WI38 (cell line): ENCODE measurements around the gene SDC3.

ENCODE experiments used
- H3K4me3 ChIP-seq: 2 replicates; pipeline ENCODE4 v1.5.1; 2011; ENCODE audit warnings: low read depth, mild to moderate bottlenecking, control low read depth, low read length
- TF ChIP-seq, protein P1 (sequence below): IDR thresholded peaks from 2 replicates; pipeline ENCODE4 v1.5.1; 2012; ENCODE audit warnings: low read depth, mild to moderate bottlenecking, control low read depth, low read length

SDC3 gene

DNA sequence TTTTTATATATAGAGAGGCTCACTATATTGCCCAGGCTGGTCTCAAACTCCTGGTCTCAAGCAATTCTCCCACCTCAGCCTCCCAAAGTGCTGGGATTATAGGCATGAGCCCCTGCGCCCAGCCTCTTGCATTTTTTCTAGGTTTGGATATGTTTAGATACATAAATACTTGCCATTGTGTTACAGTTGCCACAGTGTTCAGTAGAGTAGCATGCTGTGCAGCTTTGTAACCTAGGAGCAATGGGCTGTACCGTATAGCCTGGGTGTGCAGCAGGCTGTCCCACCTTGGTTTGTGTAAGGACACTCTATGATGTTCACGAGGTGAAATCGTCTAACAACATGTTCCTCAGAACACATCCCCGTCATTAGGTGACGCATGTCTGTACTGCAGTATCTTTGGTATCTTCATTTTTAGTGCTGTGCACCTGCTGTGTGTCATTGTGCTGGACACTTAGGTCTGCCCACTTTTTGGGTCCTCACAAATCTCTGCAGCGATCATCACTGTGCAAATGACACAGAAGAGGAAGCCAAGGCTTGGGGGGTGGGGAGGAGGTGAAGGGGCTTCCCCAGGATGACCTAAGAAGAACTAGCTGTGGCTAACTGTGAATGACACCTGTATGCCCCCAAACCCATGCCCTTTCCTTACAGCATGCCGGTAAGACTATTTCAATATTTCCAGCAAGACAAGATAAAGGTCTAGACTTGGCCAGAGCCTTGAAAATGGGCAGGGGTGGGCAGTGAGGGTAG, 44.5 kb downstream of the SDC3 start:
- TF ChIP-seq, protein P1, sequence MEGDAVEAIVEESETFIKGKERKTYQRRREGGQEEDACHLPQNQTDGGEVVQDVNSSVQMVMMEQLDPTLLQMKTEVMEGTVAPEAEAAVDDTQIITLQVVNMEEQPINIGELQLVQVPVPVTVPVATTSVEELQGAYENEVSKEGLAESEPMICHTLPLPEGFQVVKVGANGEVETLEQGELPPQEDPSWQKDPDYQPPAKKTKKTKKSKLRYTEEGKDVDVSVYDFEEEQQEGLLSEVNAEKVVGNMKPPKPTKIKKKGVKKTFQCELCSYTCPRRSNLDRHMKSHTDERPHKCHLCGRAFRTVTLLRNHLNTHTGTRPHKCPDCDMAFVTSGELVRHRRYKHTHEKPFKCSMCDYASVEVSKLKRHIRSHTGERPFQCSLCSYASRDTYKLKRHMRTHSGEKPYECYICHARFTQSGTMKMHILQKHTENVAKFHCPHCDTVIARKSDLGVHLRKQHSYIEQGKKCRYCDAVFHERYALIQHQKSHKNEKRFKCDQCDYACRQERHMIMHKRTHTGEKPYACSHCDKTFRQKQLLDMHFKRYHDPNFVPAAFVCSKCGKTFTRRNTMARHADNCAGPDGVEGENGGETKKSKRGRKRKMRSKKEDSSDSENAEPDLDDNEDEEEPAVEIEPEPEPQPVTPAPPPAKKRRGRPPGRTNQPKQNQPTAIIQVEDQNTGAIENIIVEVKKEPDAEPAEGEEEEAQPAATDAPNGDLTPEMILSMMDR: no peak

DNA sequence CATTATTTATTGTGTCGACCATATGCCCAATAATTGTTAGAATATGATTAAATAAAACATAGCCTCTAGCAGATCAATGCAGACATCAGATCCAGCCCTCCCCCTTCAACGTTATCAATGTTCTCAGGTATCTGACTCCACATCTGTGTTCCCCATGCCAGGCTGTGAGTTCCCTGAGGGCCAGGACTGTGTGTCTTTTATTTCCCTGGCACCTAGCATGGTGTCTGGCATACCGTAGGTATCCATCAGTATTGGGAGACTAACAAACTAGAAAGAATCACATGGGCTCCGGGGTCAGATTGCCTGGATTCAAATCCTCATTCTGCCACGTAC, 48.3 kb downstream of the SDC3 start:
- TF ChIP-seq, protein P1: no peak
- H3K4me3 ChIP-seq: no peak overlapping the region

More for the DNA sequence above, 44.5 kb downstream of the SDC3 start:
- H3K4me3 ChIP-seq: no peak overlapping the region

DNA sequence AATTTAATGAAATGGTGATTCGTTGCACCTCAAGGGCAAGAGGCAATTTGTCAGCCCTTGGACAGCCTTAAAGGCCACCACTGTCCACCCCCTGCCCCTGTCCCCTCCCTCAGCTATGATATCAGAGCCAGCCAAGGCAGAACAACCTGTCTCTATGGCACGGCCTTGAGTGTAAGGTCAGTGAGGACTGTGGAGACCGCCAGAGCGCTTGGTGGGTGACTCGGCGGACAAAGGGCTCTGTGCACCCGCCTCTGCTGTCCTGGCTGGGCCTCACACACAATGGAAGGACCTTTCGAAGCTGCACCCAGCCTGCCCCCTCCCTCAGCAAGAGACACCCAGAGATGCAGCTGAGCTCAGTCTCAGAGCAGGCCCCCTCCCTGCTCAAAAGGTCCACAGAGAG, 50.6 kb downstream of the SDC3 start:
- no peak overlapping the region for H3K4me3 ChIP-seq
- TF ChIP-seq, protein P1: no peak

DNA sequence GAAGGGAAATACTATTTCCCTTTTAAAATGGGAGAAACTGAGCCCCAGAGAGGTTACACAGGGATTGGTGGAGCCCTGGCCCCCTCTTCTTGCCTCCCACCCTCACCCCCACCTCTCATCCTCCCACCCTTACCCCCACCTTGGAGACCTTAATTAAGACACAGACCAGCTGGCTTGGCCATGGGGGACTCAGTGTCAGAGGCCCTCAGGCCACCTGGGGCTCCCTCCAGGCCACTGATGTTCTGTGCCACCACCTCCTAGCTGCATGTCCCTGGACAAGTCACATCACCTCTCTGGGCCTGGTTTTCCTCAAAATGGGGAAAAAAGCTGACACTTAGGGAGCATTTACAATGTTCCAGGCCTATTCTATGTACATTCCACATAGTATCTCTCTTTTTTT, 51.5 kb downstream of the SDC3 start:
- H3K4me3 ChIP-seq: no peak overlapping the region
- TF ChIP-seq, protein P1: no peak

DNA sequence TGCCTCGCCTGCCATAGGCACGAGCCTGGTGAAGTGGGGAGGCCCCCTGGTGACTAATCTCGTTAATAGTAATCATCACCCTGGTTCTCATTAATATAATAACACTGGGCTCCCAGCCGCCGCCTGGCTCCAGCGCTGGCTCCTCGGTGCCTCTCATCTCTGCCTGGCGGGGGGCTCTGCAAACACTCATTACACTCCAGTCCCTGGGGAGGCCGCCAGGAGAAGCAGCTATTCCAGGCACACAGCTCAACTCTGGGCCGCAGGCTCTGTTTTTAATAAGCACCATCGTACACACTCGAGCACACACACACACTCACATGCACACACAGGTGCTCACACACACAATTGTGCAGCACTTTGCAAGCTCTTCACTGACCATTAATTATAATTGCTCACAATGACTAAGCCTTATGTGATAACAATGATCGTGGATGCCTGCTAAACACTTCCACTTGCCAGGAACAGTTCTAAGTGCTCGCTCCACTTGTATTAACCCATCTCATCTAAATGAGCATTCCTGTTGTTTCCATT, 52.2 kb downstream of the SDC3 start:
- H3K4me3 ChIP-seq: no peak overlapping the region
- TF ChIP-seq, protein P1: no peak

DNA sequence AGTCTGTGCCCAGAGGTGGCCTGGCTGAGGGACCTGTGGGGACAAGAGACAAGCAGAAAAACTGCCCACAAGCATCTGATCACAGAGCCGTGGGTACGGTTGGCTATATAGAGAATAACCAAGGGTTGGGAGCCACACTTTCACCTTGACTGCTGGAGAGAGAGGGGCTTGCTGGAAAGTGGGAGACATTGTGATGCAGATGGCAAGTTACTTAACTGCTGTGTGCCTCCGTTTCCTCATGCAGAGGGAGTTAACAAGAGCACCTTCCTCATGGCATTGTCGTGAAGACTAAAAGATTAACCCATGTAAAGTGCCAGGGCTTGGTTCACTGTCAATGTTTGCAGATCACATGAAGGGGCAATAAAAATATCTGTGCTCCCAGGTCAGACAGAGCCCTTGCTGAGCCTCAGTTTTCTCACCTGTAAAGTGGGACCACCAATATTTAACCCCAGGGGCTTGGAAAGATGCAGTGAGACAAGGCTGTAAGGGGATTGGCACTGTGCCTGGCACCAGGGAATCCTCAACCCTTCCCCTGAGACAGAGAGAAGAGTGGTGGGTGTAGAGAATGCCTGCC, 52.8 kb downstream of the SDC3 start:
- H3K4me3 ChIP-seq: no peak overlapping the region
- TF ChIP-seq, protein P1: no peak

DNA sequence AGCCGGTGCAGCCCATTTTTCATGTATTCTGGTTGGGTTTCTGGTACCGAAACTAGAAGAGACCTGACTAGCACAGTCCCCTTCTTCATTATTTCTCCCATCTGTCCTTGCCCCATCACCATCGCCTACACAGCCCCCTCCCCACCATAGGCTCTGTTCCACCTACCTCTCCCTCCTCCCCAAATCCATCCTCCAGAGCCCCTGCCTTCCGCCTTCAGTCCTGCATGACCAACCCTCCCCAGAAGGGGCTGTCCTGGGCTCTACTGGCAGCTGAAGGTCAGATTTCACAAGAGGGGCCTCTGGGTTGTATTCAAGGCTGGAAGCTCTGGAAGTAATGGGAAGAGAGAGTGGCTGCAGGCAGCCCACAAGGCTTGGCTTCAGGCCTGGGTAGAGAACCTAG, 55.2 kb downstream of the SDC3 start:
- no peak overlapping the region for H3K4me3 ChIP-seq
- TF ChIP-seq, protein P1: no peak
